GM18870 (cell line): ENCODE measurements around the gene SLC4A7.
"Not testable (repeated sequence)": the region's sequence is repeated elsewhere in the genome, so short reads cannot be mapped to it uniquely, and the experiment has no call there.

ENCODE experiments used
- ATAC-seq: cut with Tn5 transposase; IDR thresholded peaks from one replicate; pipeline ENCODE4 v1.9.1; 2021; ENCODE audit warnings: moderate library complexity; ENCODE audit not compliant: unreplicated experiment

Gene SLC4A7

GRCh38 chr3:27484015-27484844, at the start of gene SLC4A7:
Gene SLC4A7 (minus strand): TSS chr3:27484384. CDS start chr3:27484126, 258 bp downstream.
- peak; percentile 76 for ATAC-seq

DNA sequence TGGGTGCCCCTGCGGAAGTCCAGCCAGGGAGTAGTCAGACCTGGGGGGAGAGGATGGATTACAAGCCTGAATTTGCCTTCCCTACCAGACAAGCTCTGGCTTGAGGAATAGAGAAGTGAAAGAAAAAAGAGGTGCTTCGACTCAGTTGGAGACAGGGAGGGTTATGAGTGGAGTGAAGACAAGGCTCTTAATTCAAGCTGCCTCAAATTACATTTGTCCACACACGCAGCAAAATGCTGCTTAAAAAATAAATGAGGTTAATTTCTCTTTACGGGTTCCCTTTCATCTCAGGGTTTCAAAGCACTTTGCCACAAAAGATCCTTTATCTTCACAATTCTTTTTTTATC, 49.0 kb upstream of the SLC4A7 start:
- ATAC-seq = no peak

- no peak for ATAC-seq
These were observed 48.5 kb upstream of the SLC4A7 start for GRCh38 chr3:27532426-27533260.

- not testable (repeated sequence) for ATAC-seq
These were observed 47.1 kb upstream of the SLC4A7 start for GRCh38 chr3:27531193-27531751.

- no peak for ATAC-seq
These were observed 44.6 kb upstream of the SLC4A7 start for GRCh38 chr3:27528791-27529190.

DNA sequence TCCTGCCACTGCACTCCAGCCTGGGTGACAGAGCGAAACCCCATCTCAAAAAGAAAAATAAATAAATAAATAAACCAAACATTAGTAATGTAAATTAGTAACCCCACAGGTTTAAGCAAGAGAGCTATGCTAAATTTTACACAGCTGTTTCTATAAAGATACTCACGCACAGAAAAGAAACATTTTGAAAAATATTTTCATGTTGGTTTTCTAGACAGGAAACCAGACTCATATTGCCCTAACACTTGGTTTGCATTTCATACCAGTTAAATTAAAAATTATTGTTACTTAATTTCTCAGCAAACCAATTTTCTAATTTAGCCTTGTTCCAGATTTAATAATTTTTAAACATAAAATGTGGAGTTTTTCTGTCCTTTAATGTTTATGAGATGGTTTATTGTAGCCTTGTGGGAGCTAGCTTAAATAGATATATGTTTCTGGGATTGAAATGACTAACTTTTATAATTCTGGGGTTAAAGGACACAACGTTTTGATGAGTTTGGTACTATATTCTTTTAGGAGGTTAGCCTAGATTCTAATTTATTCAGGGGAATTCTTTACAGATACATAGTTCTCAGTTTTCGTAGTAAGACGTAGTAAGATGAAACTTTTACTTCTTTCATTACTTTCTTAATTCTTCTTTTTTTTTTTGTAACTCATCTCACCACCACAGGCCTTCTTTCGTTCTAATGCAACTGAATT, 42.6 kb upstream of the SLC4A7 start:
- ATAC-seq = no peak

DNA sequence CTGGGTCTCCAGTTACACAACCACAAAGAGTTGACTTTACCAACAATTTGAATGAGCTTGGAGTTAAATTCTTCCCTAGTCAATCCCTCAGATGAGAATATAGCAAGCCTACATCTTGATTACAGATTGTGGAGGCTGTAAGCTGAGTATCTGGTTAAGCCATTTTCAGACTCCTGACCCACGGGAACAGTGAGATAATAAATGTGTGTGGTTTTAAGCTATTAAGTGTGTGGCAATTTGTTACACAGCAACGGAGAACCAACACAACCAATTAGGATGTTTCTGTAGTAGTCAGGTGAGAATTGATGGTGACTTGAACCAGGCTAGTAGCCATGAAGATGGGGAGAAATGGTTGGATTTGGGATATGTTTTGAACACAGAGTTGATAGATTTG, 37.7 kb upstream of the SLC4A7 start:
- ATAC-seq = no peak

DNA sequence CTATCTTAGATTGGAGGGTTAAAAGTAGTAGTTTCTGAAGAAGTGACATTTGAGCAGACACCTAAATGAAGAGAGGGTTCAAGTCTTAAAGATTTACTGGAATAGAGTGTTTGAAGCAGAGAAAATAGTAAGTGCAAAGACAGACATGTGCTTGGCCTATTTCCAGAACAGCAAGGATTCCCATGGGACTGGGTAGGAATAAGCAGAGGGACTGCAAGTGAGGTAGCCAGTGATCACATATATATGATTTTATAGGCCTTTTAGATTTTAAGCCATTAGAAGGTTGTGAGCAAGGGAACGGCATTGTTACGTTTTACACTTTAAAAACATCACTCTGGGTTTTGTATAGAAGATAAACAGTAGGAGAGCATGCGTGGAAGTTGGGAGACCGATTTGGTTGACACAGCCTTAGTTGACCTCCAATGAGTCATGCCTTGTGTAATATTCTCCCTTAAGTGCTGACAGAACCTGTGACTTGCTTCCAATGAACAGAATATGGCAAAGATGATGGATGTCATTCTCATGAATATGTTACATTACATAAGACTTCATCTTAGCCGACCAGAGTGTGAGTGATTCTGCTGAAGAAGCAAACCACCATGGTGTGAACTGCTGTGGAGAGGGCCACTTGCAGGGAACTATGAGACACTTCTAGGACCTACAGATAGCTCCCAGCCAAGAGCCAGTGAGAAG, 37.1 kb upstream of the SLC4A7 start:
- ATAC-seq = no peak

GRCh38 chr3:27511724-27512422, 27.7 kb upstream of the SLC4A7 start:
- no peak for ATAC-seq

GRCh38 chr3:27509376-27509775, 25.2 kb upstream of the SLC4A7 start:
- no peak for ATAC-seq

DNA sequence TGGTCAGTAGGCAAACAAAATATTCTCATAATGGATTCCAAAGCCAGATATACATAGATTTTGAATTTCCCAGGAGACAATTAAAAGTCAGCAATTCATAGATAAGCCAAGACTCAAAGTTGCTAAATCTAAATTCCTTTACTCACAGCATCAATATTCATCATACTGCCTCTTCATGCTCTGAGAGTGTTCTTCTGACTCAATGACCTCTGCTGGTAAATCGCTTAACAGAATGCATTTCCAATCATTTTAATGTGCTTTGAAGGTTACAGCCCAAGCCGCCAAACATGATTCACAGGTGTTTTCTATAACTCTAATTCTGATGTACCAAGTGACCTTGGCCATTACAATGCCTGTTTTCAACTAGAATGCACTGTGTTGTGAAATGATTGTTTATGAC, 24.2 kb upstream of the SLC4A7 start:
- no peak for ATAC-seq

DNA sequence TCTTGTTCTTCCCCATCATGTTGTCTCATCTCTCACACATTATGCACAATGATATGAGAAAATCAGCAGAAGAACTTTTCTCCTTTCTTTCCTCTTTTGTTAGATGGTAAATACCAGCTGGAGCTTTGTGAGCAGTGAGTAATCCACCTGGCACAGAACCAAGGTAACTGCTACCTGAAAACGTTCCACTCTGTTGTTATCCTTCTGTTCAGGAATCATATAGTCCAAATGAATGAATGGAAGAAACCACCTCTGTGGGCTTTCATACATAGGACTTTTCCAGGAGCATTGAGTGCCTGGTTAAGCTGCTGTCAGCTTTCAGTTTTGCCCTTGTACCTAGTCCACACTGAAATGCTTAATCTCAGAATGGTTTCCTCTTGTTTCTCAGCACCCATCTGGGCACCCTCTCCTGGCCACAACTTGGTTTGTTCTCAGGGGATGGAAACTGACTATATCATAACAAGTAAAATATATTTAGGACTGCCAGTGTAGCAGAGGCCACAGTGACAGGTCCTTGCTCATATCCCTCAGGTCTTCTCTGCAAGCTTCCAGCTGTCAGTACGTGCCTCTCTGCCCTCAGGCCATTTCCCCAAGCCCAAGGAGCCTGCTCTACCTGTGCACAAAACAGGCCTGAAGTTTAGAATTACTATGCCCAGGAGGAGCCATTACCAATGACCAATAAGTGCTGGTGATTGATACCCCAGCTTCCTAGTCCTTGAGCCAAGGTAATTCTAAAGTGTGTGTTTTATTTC, 23.5 kb upstream of the SLC4A7 start:
- ATAC-seq = no peak

DNA sequence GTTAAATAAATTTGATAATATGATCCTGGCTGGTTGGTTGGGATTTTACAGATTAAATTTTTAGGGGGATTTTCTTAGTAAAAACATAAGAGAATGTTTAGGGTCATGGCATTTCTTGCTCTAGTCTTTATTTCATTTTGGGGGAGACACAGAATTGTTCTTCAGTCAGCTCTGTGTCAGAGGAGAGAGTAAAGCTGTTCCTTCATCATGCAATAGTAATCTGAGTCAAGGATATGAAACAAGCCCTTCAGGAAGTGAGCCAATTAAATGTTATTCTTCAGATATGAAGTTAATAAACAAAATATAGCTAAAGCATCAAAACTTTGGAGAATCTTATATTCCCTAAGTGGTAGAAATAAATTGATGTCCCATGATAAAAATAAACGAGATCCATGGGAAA, 22.9 kb upstream of the SLC4A7 start:
- no peak for ATAC-seq

DNA sequence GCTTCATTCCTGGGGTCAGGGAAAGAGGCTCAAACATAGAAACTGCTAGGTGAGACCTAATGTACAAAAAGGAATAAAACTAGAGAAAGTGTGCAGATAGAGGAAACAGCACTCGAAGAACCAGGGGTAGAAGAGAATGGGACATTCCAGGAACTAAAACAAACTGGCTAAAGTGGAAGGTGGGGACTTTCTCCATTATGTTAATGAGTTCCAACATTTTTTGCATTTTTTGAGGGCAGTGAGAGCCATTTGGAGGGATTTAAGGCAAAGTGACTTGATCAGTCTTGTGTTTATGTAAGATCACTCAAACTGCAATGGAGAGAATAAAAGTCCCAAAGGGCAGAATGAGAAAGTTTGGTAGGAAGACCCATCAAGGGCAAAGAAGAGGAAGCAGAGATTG, 20.6 kb upstream of the SLC4A7 start:
- no peak for ATAC-seq

DNA sequence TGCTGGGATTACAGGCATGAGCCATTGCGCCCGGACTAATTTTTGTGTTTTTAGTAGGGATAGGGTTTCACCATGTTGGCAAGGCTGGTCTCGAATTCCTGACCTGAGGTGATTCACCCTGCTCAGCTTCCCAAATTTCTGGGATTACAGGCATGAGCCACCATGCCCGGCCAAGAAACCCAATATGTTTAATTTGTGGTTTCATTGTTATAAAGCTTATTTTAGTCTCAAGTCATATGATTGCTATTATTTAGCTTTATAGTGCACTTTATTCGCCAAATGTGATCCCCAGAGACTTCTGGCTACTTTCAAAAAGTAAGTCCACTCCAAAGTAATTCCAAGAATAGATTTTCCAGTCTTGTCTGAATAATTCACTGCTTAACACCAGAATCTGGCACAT, 19.3 kb upstream of the SLC4A7 start:
- no peak for ATAC-seq

DNA sequence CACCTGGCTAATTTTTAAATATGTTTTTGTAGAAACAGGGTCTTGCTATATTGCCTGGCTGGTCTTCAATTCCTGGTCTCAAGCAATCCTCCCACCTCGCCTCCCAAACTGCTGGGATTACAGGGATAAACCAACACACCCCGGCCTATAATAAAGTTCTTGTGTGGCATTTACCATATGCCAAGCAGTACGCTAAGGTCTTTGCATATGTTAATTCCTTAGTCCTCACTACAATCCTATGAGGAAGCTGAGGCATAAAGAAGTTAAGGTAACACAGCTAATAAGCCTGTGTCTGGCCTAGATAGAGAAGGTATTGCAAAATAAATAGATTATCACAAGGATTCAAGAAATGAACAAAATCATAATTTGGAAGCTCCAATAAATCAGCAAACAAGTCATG, 17.6 kb upstream of the SLC4A7 start:
- no peak for ATAC-seq

- ATAC-seq = no peak
These were observed 16.8 kb upstream of the SLC4A7 start for GRCh38 chr3:27500986-27501385.

DNA sequence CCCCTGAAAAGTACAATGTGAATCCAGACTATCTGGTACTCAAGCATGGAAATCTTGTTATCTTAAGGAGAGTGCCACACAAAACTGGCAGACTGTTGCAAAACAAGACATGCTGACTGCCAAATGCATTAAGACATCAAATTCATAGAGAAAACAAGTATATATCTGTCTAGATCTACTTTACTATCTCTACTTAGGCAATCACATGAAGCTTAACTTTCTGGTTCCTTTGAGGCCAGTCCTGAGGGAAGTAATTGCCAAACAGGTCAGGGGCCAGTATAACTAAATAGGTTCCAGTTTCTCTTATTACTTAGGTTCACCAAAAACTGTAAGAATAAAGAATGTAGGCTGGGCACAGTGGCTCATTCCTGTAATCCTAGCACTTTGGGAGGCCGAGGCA, 15.9 kb upstream of the SLC4A7 start:
- no peak for ATAC-seq

DNA sequence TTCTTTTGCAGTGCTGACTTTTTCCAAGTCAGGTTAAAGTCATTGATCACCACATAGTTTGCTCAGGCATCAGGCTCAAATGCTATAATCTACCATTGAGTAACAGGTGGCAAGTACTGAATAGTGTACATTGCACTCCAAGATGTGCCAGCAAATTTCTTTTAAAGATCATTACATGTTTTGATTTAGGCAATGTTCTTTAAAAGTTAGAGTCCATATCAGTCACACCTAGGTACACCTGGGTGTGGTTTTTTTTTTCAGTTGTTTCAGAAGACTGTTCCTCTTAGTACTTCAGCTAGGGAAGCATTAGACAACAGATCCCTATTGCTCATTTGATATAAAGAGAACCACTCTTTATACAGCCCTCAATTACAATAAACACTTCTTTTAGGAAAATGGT, 10.6 kb upstream of the SLC4A7 start:
- no peak for ATAC-seq
